Osteocyte (in vitro differentiated cells): Measurements from ENCODE around the gene TMEM11. TPM values are rescaled to one million over a fixed set of nuclear protein-coding genes. Genes with fewer than 3 reads are reported as not detected.

Source experiments
- DNase-seq: peaks from one replicate; pipeline ENCODE4 v3.0.0; 2021; ENCODE audit warnings: mixed read lengths; ENCODE audit not compliant: unreplicated experiment; ENCODE audit errors: extremely low spot score
- H3K27ac Mint-ChIP-seq: one replicate; pipeline ENCODE4 v1.8.0; 2021; ENCODE audit warnings: mild to moderate bottlenecking, mixed read lengths; ENCODE audit not compliant: unreplicated experiment
- H3K27me3 Mint-ChIP-seq: one replicate; pipeline ENCODE4 v1.8.0; 2021; ENCODE audit warnings: mixed read lengths; ENCODE audit not compliant: unreplicated experiment
- H3K36me3 Mint-ChIP-seq: one replicate; pipeline ENCODE4 v1.8.0; 2021; ENCODE audit warnings: mixed read lengths; ENCODE audit not compliant: unreplicated experiment
- H3K4me1 Mint-ChIP-seq: one replicate; pipeline ENCODE4 v1.8.0; 2021; ENCODE audit warnings: mixed read lengths; ENCODE audit not compliant: unreplicated experiment
- H3K4me3 Mint-ChIP-seq: one replicate; pipeline ENCODE4 v1.8.0; 2021; ENCODE audit warnings: mild to moderate bottlenecking, moderate library complexity, mixed read lengths; ENCODE audit not compliant: unreplicated experiment
- H3K9me3 Mint-ChIP-seq: one replicate; pipeline ENCODE4 v1.8.0; 2021; ENCODE audit warnings: mixed read lengths; ENCODE audit not compliant: unreplicated experiment
- total RNA-seq: library from RNA; stranded (reverse); gene quantifications from 2 replicates; pipeline ENCODE4 v1.2.1, GENCODE V29; 2021
- TF ChIP-seq, protein P1 (sequence below): fragments of 200-600 bp; sonication (generic); IDR thresholded peaks from 2 replicates; pipeline ENCODE4 v1.5.0; 2021; ENCODE audit warnings: antibody characterized with exemption, mild to moderate bottlenecking, moderate library complexity

Gene TMEM11
- total RNA-seq, 1 donor from 2014 or later = 21.5 TPM

DNA sequence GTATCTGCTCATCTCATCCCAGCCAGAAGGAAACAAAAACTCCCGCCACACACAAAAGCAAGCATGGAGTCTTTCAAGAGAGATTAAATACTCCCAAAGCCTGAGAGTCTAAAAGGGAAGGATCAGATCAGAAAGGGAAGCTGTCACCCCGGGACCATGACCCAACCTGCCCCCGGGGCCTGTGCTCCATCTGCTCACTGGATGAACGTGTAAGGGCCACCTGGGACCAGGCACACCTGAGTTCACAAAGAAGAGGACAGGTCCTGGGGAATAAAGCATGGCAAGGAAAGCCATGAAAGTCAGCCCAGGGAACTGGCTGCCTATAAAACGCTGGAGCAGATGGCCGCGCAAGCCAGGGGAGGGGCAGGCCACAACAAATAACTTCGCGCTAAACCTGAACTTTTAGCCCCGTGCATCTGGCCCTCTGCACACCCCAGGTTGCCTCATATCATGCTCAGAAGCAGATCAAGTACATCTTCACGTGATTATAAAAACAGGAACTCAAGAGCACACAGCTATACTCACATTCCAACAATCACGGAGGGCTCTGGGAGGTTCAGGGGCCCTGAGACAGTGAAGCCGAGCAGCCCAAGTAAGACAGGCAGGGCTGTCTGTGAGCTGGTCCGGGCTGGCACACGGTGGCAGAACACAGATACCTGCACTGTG lies 3.4 kb downstream of the TMEM11 start:
- Mint-ChIP-seq H3K9me3 (no peaks in the 10 kb centered on the region), H3K27ac (no peak overlapping the region), H3K36me3 (peaks cover 6% of the 10 kb centered on the region), H3K4me1 (peaks cover 26% of the 10 kb centered on the region), H3K27me3 (no peaks in the 10 kb centered on the region), H3K4me3 (no peak overlapping the region)
- TF ChIP-seq, protein P1, sequence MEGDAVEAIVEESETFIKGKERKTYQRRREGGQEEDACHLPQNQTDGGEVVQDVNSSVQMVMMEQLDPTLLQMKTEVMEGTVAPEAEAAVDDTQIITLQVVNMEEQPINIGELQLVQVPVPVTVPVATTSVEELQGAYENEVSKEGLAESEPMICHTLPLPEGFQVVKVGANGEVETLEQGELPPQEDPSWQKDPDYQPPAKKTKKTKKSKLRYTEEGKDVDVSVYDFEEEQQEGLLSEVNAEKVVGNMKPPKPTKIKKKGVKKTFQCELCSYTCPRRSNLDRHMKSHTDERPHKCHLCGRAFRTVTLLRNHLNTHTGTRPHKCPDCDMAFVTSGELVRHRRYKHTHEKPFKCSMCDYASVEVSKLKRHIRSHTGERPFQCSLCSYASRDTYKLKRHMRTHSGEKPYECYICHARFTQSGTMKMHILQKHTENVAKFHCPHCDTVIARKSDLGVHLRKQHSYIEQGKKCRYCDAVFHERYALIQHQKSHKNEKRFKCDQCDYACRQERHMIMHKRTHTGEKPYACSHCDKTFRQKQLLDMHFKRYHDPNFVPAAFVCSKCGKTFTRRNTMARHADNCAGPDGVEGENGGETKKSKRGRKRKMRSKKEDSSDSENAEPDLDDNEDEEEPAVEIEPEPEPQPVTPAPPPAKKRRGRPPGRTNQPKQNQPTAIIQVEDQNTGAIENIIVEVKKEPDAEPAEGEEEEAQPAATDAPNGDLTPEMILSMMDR = no peak
- no peak for DNase-seq

DNA sequence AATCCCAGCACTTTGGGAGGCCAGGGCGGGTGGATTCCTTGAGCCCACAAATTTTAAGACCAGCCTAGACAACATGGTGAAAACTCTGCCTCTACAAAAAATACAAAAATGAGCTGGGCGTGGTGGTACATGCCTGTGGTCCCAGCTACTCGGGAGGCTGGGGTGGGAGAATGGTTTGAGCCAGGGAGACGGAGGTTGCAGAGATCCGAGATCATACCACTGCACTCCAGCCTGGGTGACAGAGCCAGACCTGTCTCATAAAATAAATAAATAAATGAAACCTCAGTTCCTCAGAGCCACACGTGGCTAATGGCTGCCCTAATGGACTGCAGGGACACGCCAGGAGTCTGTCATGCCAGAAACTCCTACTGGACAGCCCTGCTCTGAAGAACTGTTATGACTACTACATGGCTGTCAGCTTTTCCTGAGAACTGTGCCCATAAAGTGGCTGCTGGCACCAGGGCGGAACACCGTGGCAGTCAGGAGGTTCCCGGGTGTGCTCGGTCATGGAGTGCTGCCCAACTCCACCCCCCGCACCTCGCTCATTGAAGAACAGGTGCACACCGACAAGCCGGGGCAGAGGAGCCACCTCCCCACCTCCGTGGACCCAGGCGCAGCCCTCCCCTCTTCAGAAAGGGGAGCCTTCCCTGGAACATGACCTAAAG lies 4.3 kb downstream of the TMEM11 start:
- TF ChIP-seq, protein P1 = no peak
- H3K4me3 Mint-ChIP-seq = no peak overlapping the region

DNA sequence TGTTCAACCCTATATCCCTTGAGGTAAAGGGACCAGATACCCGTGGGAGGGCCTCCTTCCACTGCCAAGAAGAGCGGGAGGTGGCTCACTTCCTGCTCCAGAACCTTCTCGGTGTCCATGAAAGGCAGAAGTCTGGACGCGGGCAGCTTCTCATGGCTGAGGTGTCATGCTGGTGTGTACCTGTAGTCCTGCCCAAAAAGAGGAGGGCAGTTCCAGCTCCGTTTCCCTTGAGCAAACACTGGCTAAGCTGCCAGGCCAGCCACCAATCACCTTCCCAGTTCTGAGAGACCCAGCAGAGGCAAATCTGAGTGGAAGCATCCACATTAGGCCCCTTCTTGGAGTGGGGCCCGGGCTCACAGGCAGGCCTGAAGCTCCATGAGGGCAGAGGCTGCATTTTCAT lies 5.6 kb downstream of the TMEM11 start:
- Mint-ChIP-seq H3K27ac (no peak overlapping the region), H3K36me3 (peaks cover 6% of the 10 kb centered on the region), H3K4me3 (no peak overlapping the region), H3K4me1 (peaks cover 16% of the 10 kb centered on the region), H3K9me3 (no peaks in the 10 kb centered on the region), H3K27me3 (no peaks in the 10 kb centered on the region)
- DNase-seq = no peak
- TF ChIP-seq, protein P1 = no peak

More for the DNA sequence above, 4.3 kb downstream of the TMEM11 start:
- Mint-ChIP-seq H3K27ac (no peak overlapping the region), H3K36me3 (peaks cover 6% of the 10 kb centered on the region), H3K9me3 (no peaks in the 10 kb centered on the region), H3K4me1 (peaks cover 16% of the 10 kb centered on the region), H3K27me3 (no peaks in the 10 kb centered on the region)
- DNase-seq = no peak

DNA sequence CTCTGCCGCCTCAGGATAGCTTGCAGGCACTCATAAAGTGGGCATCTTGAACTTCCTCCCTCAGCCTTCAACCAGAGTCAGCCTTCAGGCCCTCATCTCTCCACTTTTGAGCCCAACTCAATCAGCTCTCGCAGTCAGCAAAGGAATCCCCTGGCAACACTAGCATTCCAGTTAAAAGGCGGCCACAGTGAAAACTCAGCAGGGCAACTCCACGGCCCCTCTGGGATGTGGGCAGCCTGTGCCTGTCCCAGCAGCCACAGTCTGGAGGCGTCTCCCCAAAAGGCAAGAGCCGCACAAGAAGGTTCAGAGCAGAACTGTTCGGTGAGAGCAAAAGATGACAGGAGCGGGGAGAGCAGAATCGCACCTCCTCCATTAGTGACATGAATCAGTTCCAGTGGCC lies 9.0 kb downstream of the TMEM11 start:
- Mint-ChIP-seq H3K9me3 (no peaks in the 10 kb centered on the region), H3K27ac (no peak overlapping the region), H3K27me3 (no peaks in the 10 kb centered on the region), H3K4me3 (no peak overlapping the region), H3K4me1 (peaks cover 8% of the 10 kb centered on the region), H3K36me3 (peaks cover 2% of the 10 kb centered on the region)
- DNase-seq = no peak
- TF ChIP-seq, protein P1 = no peak

DNA sequence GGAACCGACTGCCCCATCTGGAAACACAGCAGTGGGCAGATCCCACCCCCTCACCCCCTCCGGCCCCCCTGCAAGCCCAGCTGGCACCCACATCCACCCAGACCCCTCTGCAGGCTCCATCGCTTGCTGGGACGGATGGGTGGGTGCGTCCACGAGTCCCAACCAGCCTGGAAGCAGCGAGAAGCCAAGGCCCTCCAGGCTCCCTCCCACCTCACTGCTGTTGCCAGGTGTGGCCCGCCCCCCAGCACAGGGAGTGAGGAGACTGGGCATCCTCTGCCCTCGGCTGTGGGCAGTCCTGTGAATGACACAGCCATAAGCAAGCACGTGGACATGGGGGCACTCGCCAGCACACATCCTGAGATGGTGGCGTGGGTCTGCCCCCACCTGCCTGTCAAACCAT lies 11.4 kb downstream of the TMEM11 start:
- H3K9me3 Mint-ChIP-seq = no peaks in the 10 kb centered on the region
- no peak overlapping the region for H3K27ac Mint-ChIP-seq
- TF ChIP-seq, protein P1 = no peak
- H3K36me3 Mint-ChIP-seq = peaks cover 8% of the 10 kb centered on the region
- H3K4me3 Mint-ChIP-seq = no peak overlapping the region
- DNase-seq = no peak
- H3K4me1 Mint-ChIP-seq = peaks cover 12% of the 10 kb centered on the region
- no peaks in the 10 kb centered on the region for H3K27me3 Mint-ChIP-seq
